C4-2B (cell line): ENCODE results near the gene CYTL1.

ENCODE experiments used
- CTCF ChIP-seq: fragments of 450-650 bp; conservative IDR thresholded peaks from 2 replicates; pipeline ENCODE4 v1.5.1; 2017; ENCODE audit warnings: mild to moderate bottlenecking
- ZFX ChIP-seq: fragments of 450-650 bp; IDR thresholded peaks from 2 replicates; pipeline ENCODE4 v1.6.1; 2017

- TF ChIP-seq CTCF (no peak), ZFX (no peak)
Observed at GRCh38 chr4:4979971-4980370, 39.3 kb downstream of the CYTL1 start.
